GM18507 (cell line): ENCODE measurements around the gene PPIE.
"Not testable (repeated sequence)": the region's sequence is repeated elsewhere in the genome, so short reads cannot be mapped to it uniquely, and the experiment has no call there.

Source experiments
- DNase-seq: peaks from one replicate; pipeline ENCODE4 v3.0.0; 2011; ENCODE audit warnings: low read depth; ENCODE audit not compliant: insufficient read length; ENCODE audit errors: extremely low spot score
- FAIRE-seq: peaks from 2 replicates; lab custom pipeline; 2011; peaks lifted over from hg19 to GRCh38; lab: Jason Lieb, UNC

Gene PPIE

GRCh38 chr1:39754906-39755504, 16.3 kb downstream of the PPIE start:
- no peak for DNase-seq
- FAIRE-seq, result no peak

GRCh38 chr1:39755965-39756659, 17.4 kb downstream of the PPIE start:
- FAIRE-seq (no peak), DNase-seq (no peak)

GRCh38 chr1:39757501-39757900, 18.8 kb downstream of the PPIE start:
- no peak for DNase-seq
- no peak for FAIRE-seq

GRCh38 chr1:39758556-39759435, 20.1 kb downstream of the PPIE start:
- FAIRE-seq (no peak), DNase-seq (no peak)

GRCh38 chr1:39759436-39759726, 20.7 kb downstream of the PPIE start:
- FAIRE-seq, result no peak

GRCh38 chr1:39760074-39761008, 21.7 kb downstream of the PPIE start:
- DNase-seq (no peak), FAIRE-seq (no peak)

More at GRCh38 chr1:39759436-39759726, 20.7 kb downstream of the PPIE start:
- DNase-seq, result no peak

GRCh38 chr1:39761016-39761415, 22.3 kb downstream of the PPIE start:
- DNase-seq (no peak), FAIRE-seq (no peak)

GRCh38 chr1:39761557-39762260, 23.0 kb downstream of the PPIE start:
- DNase-seq (no peak), FAIRE-seq (no peak)

GRCh38 chr1:39762550-39763540, 24.2 kb downstream of the PPIE start:
- DNase-seq (no peak), FAIRE-seq (no peak)

GRCh38 chr1:39763619-39764374, 25.1 kb downstream of the PPIE start:
- not testable (repeated sequence) for DNase-seq, FAIRE-seq

- DNase-seq, FAIRE-seq: not testable (repeated sequence)
Measured at GRCh38 chr1:39764512-39764911, 25.8 kb downstream of the PPIE start.

GRCh38 chr1:39766466-39766865, 27.8 kb downstream of the PPIE start:
- not testable (repeated sequence) for FAIRE-seq, DNase-seq

- not testable (repeated sequence) for FAIRE-seq, DNase-seq
Measured at GRCh38 chr1:39769502-39769901, 30.8 kb downstream of the PPIE start.

- peak; percentile 87 for FAIRE-seq
Measured at GRCh38 chr1:39770100-39771021, 31.7 kb downstream of the PPIE start.

GRCh38 chr1:39771022-39771532, 32.4 kb downstream of the PPIE start, which contains the start of gene OXCT2:
Gene OXCT2 (minus strand): TSS chr1:39771348. CDS start chr1:39771255, 93 bp downstream.
- not testable (repeated sequence) for DNase-seq, FAIRE-seq

More at GRCh38 chr1:39770100-39771021, 31.7 kb downstream of the PPIE start:
- DNase-seq, result not testable (repeated sequence)
